OCI-LY7 (cell line): ENCODE data around the gene UNC13B.

Source experiments
- EZH2phosphoT487 ChIP-seq: fragments of 200-600 bp; sonication (generic); IDR thresholded peaks from 2 replicates; pipeline ENCODE4 v1.6.1; 2018; ENCODE audit warnings: low read depth, borderline replicate concordance, mild to moderate bottlenecking, mixed run types, antibody characterized with exemption, low read length, moderate library complexity, mixed read lengths
- TF ChIP-seq, protein P1 (sequence below): fragments of 200-600 bp; sonication (generic); conservative IDR thresholded peaks from 2 replicates; pipeline ENCODE4 v1.5.1; 2014; ENCODE audit warnings: mild to moderate bottlenecking, antibody characterized with exemption, low read length, moderate library complexity, mixed read lengths

DNA sequence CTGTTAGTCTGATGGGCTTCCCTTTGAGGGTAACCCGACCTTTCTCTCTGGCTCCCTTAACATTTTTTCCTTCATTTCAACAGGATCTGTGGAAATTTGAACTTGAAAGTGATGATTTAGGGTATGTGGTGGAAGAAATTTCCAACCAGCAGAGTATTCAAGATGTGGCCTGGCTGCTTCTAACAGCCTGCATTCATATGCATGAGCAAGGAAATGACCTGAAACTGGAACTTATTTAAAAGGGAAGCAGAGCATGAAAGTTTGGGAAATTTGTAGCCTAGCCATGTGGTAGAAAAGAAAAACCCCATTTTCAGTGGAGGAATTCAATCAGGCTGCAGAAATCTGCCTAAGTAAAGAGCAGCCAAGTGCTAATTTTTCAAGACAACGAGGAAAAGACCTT is 41.7 kb downstream of the UNC13B start:
- TF ChIP-seq, protein P1, sequence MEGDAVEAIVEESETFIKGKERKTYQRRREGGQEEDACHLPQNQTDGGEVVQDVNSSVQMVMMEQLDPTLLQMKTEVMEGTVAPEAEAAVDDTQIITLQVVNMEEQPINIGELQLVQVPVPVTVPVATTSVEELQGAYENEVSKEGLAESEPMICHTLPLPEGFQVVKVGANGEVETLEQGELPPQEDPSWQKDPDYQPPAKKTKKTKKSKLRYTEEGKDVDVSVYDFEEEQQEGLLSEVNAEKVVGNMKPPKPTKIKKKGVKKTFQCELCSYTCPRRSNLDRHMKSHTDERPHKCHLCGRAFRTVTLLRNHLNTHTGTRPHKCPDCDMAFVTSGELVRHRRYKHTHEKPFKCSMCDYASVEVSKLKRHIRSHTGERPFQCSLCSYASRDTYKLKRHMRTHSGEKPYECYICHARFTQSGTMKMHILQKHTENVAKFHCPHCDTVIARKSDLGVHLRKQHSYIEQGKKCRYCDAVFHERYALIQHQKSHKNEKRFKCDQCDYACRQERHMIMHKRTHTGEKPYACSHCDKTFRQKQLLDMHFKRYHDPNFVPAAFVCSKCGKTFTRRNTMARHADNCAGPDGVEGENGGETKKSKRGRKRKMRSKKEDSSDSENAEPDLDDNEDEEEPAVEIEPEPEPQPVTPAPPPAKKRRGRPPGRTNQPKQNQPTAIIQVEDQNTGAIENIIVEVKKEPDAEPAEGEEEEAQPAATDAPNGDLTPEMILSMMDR = no peak
- no peak for TF ChIP-seq EZH2phosphoT487
